Measurements from ENCODE around the gene SLC4A2. TPM values are rescaled to one million over a fixed set of nuclear protein-coding genes. Genes with fewer than 3 reads are reported as not detected.
A peak's percentile ranks its signal among the peaks of the same experiment; 100 is the strongest.
"Not testable (repeated sequence)": the region's sequence is repeated elsewhere in the genome, so short reads cannot be mapped to it uniquely, and the experiment has no call there.

The SLC4A2 gene
- total and polyA plus RNA-seq, 3 experiments from 2014 or later = 25.5 to 121 (median 119) TPM

- no peak overlapping the region for H3K4me3 ChIP-seq (ENCODE audit: low read length)
- Mint-ChIP-seq H3K36me3 (peaks cover 0 to 11% (median 3%) of the 10 kb centered on the region in 3 donors), H3K9me3 (no peaks in the 10 kb centered on the region), H3K4me3 (peak overlapping the region in 2 of 7 donors; percentile 49 to 87), H3K4me1 (peaks cover 18 to 29% (median 28%) of the 10 kb centered on the region in 3 donors), H3K27ac (peak overlapping the region in 6 of 8 donors; percentile 90 to 100 (median 99)), H3K27me3 (peaks cover 2 to 5% of the 10 kb centered on the region in 2 donors)
- CTCF ChIA-PET = interaction anchor here (0.8 to 1.3 kb wide), 2 partner anchors 8 to 63 kb away, joined by 3 to 8 read pairs; no protein-coding TSS in a partner anchor
- DNase-seq = no peak
- no peaks in the 10 kb centered on the region for H3K9me3 ChIP-seq (ENCODE audit: low read length)
- POLR2A ChIA-PET = no interaction called here
- no peaks in the 10 kb centered on the region for H3K36me3 ChIP-seq (ENCODE audit: insufficient read depth, low read length)
- peak overlapping the region; percentile 14 for H3K27ac ChIP-seq (ENCODE audit: low read depth, low read length)
- H3K27me3 ChIP-seq (ENCODE audit: insufficient read depth, low read length, poor library complexity, severe bottlenecking) = no peaks in the 10 kb centered on the region
- peaks cover 20% of the 10 kb centered on the region for H3K4me1 ChIP-seq (ENCODE audit: insufficient read depth, low read length)
These were observed 33.3 kb upstream of the SLC4A2 start for GRCh38 chr7:151025924-151026671.

- H3K27me3 Mint-ChIP-seq; DNase-seq; H3K36me3 ChIP-seq (ENCODE audit: insufficient read depth, low read length); H3K27me3 ChIP-seq (ENCODE audit: insufficient read depth, low read length, poor library complexity, severe bottlenecking); H3K9me3 ChIP-seq (ENCODE audit: low read length); H3K9me3 Mint-ChIP-seq: not testable (repeated sequence)
- Histone ChIP-seq H3K4me3 (ENCODE audit: low read length) (peak overlapping the region; percentile 100), H3K4me1 (ENCODE audit: insufficient read depth, low read length) (peaks cover 20% of the 10 kb centered on the region), H3K27ac (ENCODE audit: low read depth, low read length) (peak overlapping the region; percentile 90)
- ChIA-PET CTCF (interaction anchor here (1.0 to 3.2 kb wide), 7 partner anchors 9 to 87 kb away, joined by 3 to 20 read pairs (median 4); no protein-coding TSS in a partner anchor), POLR2A (interaction anchor here (0.9 to 1.5 kb wide), 4 partner anchors 9 to 32 kb away, joined by 3 to 13 read pairs (median 8); partner anchors contain the start of genes CDK5 and SLC4A2)
- H3K4me1 Mint-ChIP-seq = peaks cover 18 to 35% (median 28%) of the 10 kb centered on the region in 3 donors
- H3K4me3 Mint-ChIP-seq = peak overlapping the region; percentile 87 to 98 (median 96)
- H3K27ac Mint-ChIP-seq = peak overlapping the region; percentile 98 to 100 (median 99)
- peaks cover 0 to 20% (median 3%) of the 10 kb centered on the region in 3 donors for H3K36me3 Mint-ChIP-seq
These were observed 32.3 kb upstream of the SLC4A2 start for GRCh38 chr7:151026771-151027727.

- not testable (repeated sequence) for DNase-seq; H3K36me3 ChIP-seq (ENCODE audit: insufficient read depth, low read length); H3K9me3 ChIP-seq (ENCODE audit: low read length); H3K9me3 Mint-ChIP-seq; H3K27me3 Mint-ChIP-seq; H3K27me3 ChIP-seq (ENCODE audit: insufficient read depth, low read length, poor library complexity, severe bottlenecking)
- Histone ChIP-seq H3K27ac (ENCODE audit: low read depth, low read length) (peak overlapping the region; percentile 90), H3K4me1 (ENCODE audit: insufficient read depth, low read length) (peaks cover 20% of the 10 kb centered on the region), H3K4me3 (ENCODE audit: low read length) (peak overlapping the region; percentile 100)
- peak overlapping the region; percentile 87 to 98 (median 96) for H3K4me3 Mint-ChIP-seq
- POLR2A ChIA-PET = interaction anchor here (0.9 to 1.5 kb wide), 6 partner anchors 9 to 76 kb away, joined by 3 to 13 read pairs (median 6); partner anchors contain the start of genes CDK5 and SLC4A2
- CTCF ChIA-PET = interaction anchor here (0.8 to 3.2 kb wide), 22 partner anchors 9 to 126 kb away, joined by 3 to 35 read pairs (median 4); partner anchors contain the start of genes NOS3 and TMUB1
- H3K36me3 Mint-ChIP-seq = peaks cover 0 to 25% (median 3%) of the 10 kb centered on the region in 3 donors
- H3K4me1 Mint-ChIP-seq = peaks cover 18 to 35% (median 28%) of the 10 kb centered on the region in 3 donors
- H3K27ac Mint-ChIP-seq = peak overlapping the region; percentile 98 to 100 (median 99)
These were observed 31.7 kb upstream of the SLC4A2 start for GRCh38 chr7:151027728-151028130.

- peak; percentile 93 to 99 (median 99) for DNase-seq
- no peaks in the 10 kb centered on the region for H3K9me3 ChIP-seq (ENCODE audit: low read length)
- peak within 1 kb of the TSS; percentile 100 for H3K4me3 ChIP-seq (ENCODE audit: low read length)
- Mint-ChIP-seq H3K36me3 (peaks cover 0 to 31% (median 3%) of the 10 kb centered on the region in 3 donors), H3K4me3 (peak within 1 kb of the TSS; percentile 87 to 98 (median 96)), H3K27ac (peak within 1 kb of the TSS; percentile 98 to 100 (median 99)), H3K4me1 (peaks cover 18 to 35% (median 28%) of the 10 kb centered on the region in 3 donors), H3K27me3 (peaks cover 0 to 1% of the 10 kb centered on the region in 2 donors), H3K9me3 (no peaks in the 10 kb centered on the region)
- peak within 1 kb of the TSS; percentile 90 for H3K27ac ChIP-seq (ENCODE audit: low read depth, low read length)
- H3K4me1 ChIP-seq (ENCODE audit: insufficient read depth, low read length) = peaks cover 20% of the 10 kb centered on the region
- H3K36me3 ChIP-seq (ENCODE audit: insufficient read depth, low read length) = no peaks in the 10 kb centered on the region
- CTCF ChIA-PET = interaction anchor here (0.6 to 3.2 kb wide), 25 partner anchors 9 to 1181 kb away, joined by 3 to 35 read pairs (median 4); partner anchors contain the start of genes NOS3, SLC4A2 and TMUB1
- H3K27me3 ChIP-seq (ENCODE audit: insufficient read depth, low read length, poor library complexity, severe bottlenecking) = no peaks in the 10 kb centered on the region
- POLR2A ChIA-PET = interaction anchor here (0.6 to 1.5 kb wide), 9 partner anchors 10 to 314 kb away, joined by 3 to 13 read pairs (median 5); partner anchors contain the start of genes CDK5, SLC4A2 and TMUB1
These were observed 31.1 kb upstream of the SLC4A2 start, which contains the start of gene ABCB8 for GRCh38 chr7:151028131-151028947. ABCB8 (plus strand) TSS chr7:151028450; CDS start chr7:151028516, 66 bp downstream.

GRCh38 chr7:151028948-151029501 lies 30.4 kb upstream of the SLC4A2 start:
- H3K4me1 ChIP-seq (ENCODE audit: insufficient read depth, low read length) = peaks cover 20% of the 10 kb centered on the region
- peaks cover 0 to 31% (median 3%) of the 10 kb centered on the region in 3 donors for H3K36me3 Mint-ChIP-seq
- ChIA-PET CTCF (interaction anchor here (0.6 to 3.2 kb wide), 13 partner anchors 8 to 615 kb away, joined by 3 to 35 read pairs (median 5); partner anchors contain the start of genes NOS3, SLC4A2 and TMUB1), POLR2A (interaction anchor here (0.6 to 1.5 kb wide), 5 partner anchors 11 to 315 kb away, joined by 3 to 13 read pairs (median 5); partner anchors contain the start of gene SLC4A2)
- H3K36me3 ChIP-seq (ENCODE audit: insufficient read depth, low read length) = no peaks in the 10 kb centered on the region
- H3K27me3 Mint-ChIP-seq = peaks cover 0 to 1% of the 10 kb centered on the region in 2 donors
- H3K27me3 ChIP-seq (ENCODE audit: insufficient read depth, low read length, poor library complexity, severe bottlenecking) = no peaks in the 10 kb centered on the region
- peak overlapping the region; percentile 100 for H3K4me3 ChIP-seq (ENCODE audit: low read length)
- H3K27ac Mint-ChIP-seq = peak overlapping the region; percentile 98 to 100 (median 99)
- peak overlapping the region; percentile 90 for H3K27ac ChIP-seq (ENCODE audit: low read depth, low read length)
- peaks cover 18 to 35% (median 28%) of the 10 kb centered on the region in 3 donors for H3K4me1 Mint-ChIP-seq
- no peaks in the 10 kb centered on the region for H3K9me3 Mint-ChIP-seq
- peak overlapping the region; percentile 87 to 98 (median 96) for H3K4me3 Mint-ChIP-seq
- H3K9me3 ChIP-seq (ENCODE audit: low read length) = no peaks in the 10 kb centered on the region
- no peak for DNase-seq

- no peaks in the 10 kb centered on the region for H3K9me3 ChIP-seq (ENCODE audit: low read length)
- ChIA-PET CTCF (interaction anchor here (1.4 to 2.6 kb wide), 2 partner anchors 13 to 79 kb away, joined by 5 to 12 read pairs; no protein-coding TSS in a partner anchor), POLR2A (no interaction called here)
- no peak overlapping the region for H3K4me3 ChIP-seq (ENCODE audit: low read length)
- peaks cover 20% of the 10 kb centered on the region for H3K4me1 ChIP-seq (ENCODE audit: insufficient read depth, low read length)
- H3K36me3 Mint-ChIP-seq = peaks cover 0 to 47% (median 3%) of the 10 kb centered on the region in 3 donors
- DNase-seq = no peak
- H3K9me3 Mint-ChIP-seq = no peaks in the 10 kb centered on the region
- no peaks in the 10 kb centered on the region for H3K27me3 ChIP-seq (ENCODE audit: insufficient read depth, low read length, poor library complexity, severe bottlenecking)
- H3K27ac ChIP-seq (ENCODE audit: low read depth, low read length) = no peak overlapping the region
- H3K27me3 Mint-ChIP-seq = peaks cover 0 to 1% of the 10 kb centered on the region in 2 donors
- peak overlapping the region in 2 of 7 donors; percentile 6 to 58 for H3K4me3 Mint-ChIP-seq
- peaks cover 18 to 35% (median 28%) of the 10 kb centered on the region in 3 donors for H3K4me1 Mint-ChIP-seq
- peaks cover 10% of the 10 kb centered on the region for H3K36me3 ChIP-seq (ENCODE audit: insufficient read depth, low read length)
- H3K27ac Mint-ChIP-seq = peak overlapping the region in 3 of 8 donors; percentile 8 to 70 (median 18)
These were observed 28.4 kb upstream of the SLC4A2 start for GRCh38 chr7:151031011-151031410.

All from CD8-positive, alpha-beta memory T cell (primary cell).